Suppressor macrophage treated with lipopolysaccharide for 1 hour (primary cell): Measurements from ENCODE around the gene MYO9A.

Experiments
- DNase-seq, 3 donors: peaks; one replicate each; pipeline ENCODE4 v3.0.0-alpha.2; 2020 to 2022

The MYO9A gene

GRCh38 chr15:71830981-71831380 is 287.0 kb downstream of the MYO9A start:
- DNase-seq: no peak

- no peak for DNase-seq
Measured at GRCh38 chr15:71826196-71826595, 291.8 kb downstream of the MYO9A start.

GRCh38 chr15:71825021-71825730 is 292.8 kb downstream of the MYO9A start:
- DNase-seq: no peak

- DNase-seq: no peak
Measured at GRCh38 chr15:71823801-71824200, 294.1 kb downstream of the MYO9A start.

- no peak for DNase-seq
Measured at GRCh38 chr15:71822890-71823630, 294.9 kb downstream of the MYO9A start.

- no peak for DNase-seq
Measured at GRCh38 chr15:71821547-71822129, 296.3 kb downstream of the MYO9A start.

GRCh38 chr15:71820127-71820526 is 297.8 kb downstream of the MYO9A start:
- no peak for DNase-seq

GRCh38 chr15:71817351-71817750 is 300.6 kb downstream of the MYO9A start:
- DNase-seq: no peak

- DNase-seq: no peak
Measured at GRCh38 chr15:71815301-71815700, 302.6 kb downstream of the MYO9A start.

- no peak for DNase-seq
Measured at GRCh38 chr15:71813723-71814470, 304.1 kb downstream of the MYO9A start.

GRCh38 chr15:71812966-71813722 is 304.8 kb downstream of the MYO9A start:
- no peak for DNase-seq

GRCh38 chr15:71811752-71812735 is 305.9 kb downstream of the MYO9A start:
- no peak for DNase-seq

GRCh38 chr15:71811036-71811736 is 306.8 kb downstream of the MYO9A start:
- no peak for DNase-seq

GRCh38 chr15:71810256-71811035 is 307.5 kb downstream of the MYO9A start, which contains the start of gene NR2E3:
NR2E3 (plus strand) TSS chr15:71810554; CDS start chr15:71810744, 190 bp downstream.
- DNase-seq: no peak

GRCh38 chr15:71809346-71809745 is 308.6 kb downstream of the MYO9A start:
- no peak for DNase-seq

- no peak for DNase-seq
Measured at GRCh38 chr15:71808311-71809020, 309.5 kb downstream of the MYO9A start.

GRCh38 chr15:71807691-71808091 is 310.3 kb downstream of the MYO9A start:
- no peak for DNase-seq

GRCh38 chr15:71807125-71807629 is 310.8 kb downstream of the MYO9A start:
- DNase-seq: no peak

- no peak for DNase-seq
Measured at GRCh38 chr15:71806452-71806931, 311.5 kb downstream of the MYO9A start.
